GM19023 (cell line): Measurements from ENCODE around the gene NAA60.

Source experiments
- ATAC-seq: cut with Tn5 transposase; IDR thresholded peaks from one replicate; pipeline ENCODE4 v1.9.1; 2021; ENCODE audit warnings: mild to moderate bottlenecking, moderate library complexity; ENCODE audit not compliant: unreplicated experiment

NAA60 gene

GRCh38 chr16:3443108-3444031 is at the start of gene NAA60, which contains the start of gene ZNF597:
NAA60 (plus strand) TSS chr16:3443680; CDS start chr16:3476228, 32,548 bp downstream.
ZNF597 (minus strand) TSS chr16:3443504; CDS start chr16:3443153, 351 bp downstream.
- ATAC-seq, result peak; percentile 91

- ATAC-seq, result no peak
These were observed 43.1 kb upstream of the NAA60 start for GRCh38 chr16:3400446-3400778.

DNA sequence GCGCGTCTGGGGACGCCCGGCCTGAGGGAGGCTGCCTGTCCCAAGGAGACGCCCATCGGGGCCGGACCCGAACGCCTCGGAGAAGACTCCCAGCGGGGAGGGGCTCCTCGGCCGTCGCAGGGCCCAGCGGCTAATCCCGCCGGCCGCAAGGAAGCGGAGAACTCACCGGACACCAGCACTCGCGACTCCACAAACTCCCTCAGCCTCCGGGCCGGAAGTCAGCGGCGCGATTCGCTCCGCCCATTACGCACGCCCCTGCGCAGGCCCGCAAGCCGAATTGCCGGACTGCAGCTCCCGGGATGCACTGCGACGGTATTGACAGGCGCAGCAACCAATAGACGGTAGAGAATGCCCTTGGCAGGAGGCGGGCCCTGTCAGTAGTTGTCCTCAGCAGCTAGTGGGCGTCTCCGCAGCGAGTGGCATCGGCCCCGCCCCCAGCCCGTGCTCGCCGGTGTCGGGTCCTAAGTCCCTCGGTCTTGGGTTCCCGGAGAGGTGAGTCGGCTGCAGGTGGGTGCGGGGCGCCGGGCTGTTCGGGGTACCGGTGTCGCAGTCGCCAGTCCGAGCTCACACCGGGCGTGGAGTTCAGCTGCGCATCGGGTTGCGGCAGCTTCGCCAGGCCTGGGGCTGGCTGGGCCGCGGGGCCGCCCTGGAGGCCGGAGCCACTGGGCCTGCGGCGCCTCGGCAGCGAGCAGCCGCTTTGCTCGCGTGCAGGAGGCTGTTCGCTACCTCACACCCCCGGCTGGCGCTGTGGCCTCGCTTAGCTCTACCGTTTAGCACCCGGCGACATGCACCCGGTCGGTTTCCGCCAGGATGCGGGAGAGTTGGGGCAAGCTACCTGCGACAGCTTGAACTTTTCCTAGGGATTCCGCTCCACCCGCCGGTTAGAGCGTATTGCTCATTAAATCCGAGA is 42.4 kb upstream of the NAA60 start, which contains the start of the genes ZNF174 and ZSCAN32:
Gene ZNF174 (plus strand): TSS at position 437 of the 910 bp plus-strand sequence. CDS start 790 bp downstream, outside the sequence.
Gene ZSCAN32 (minus strand): TSS at position 226 of the 910 bp plus-strand sequence. CDS start 3,447 bp downstream, outside the sequence.
- ATAC-seq, result peak; percentile 96

DNA sequence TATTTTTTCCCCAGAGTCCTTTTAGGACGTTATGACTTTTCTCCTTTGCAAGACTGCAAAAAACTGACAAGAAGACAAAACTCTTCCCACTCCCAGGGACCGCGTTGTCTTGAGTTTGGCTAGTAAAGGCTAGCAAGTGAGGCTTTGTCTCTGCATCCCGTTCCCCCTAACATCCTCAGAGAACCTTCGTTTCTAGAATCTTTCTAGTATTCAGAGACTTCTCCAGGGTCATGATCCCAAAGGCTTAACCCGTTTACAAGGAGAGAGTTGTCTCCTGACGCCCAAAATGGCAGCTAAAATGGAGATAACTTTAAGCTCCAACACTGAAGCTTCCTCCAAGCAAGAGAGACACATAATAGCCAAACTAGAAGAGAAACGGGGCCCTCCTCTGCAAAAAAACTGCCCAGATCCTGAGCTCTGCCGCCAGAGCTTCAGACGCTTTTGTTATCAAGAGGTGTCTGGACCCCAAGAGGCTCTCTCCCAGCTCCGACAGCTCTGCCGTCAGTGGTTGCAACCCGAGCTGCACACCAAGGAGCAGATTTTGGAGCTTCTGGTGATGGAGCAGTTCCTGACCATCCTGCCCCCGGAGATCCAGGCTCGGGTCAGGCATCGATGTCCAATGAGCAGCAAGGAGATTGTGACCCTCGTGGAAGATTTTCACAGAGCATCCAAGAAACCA is 41.6 kb upstream of the NAA60 start:
- no peak for ATAC-seq

DNA sequence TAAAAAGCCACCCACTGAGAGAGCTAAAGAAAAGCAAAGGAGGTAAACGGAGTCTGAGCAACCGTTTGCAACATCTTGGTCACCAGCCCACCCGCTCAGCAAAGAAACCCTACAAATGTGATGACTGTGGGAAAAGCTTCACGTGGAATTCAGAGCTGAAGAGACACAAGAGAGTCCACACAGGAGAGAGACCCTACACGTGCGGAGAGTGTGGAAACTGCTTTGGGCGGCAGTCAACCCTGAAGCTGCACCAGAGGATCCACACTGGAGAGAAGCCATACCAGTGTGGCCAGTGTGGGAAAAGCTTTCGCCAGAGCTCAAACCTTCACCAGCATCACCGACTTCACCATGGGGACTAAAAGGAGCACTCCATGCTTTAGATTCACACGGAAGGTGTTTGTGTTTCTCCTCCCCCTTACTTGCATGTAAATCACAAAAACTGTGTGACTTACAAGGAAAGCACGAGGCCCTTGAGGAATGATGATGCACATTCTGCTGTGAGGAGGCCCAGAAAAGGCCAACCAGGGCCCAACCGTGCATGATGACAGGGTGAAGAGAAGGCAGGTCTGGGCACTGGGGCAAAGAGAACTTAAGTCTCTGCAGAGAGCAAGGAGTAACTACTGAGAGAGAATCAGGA is 34.8 kb upstream of the NAA60 start:
- no peak for ATAC-seq

DNA sequence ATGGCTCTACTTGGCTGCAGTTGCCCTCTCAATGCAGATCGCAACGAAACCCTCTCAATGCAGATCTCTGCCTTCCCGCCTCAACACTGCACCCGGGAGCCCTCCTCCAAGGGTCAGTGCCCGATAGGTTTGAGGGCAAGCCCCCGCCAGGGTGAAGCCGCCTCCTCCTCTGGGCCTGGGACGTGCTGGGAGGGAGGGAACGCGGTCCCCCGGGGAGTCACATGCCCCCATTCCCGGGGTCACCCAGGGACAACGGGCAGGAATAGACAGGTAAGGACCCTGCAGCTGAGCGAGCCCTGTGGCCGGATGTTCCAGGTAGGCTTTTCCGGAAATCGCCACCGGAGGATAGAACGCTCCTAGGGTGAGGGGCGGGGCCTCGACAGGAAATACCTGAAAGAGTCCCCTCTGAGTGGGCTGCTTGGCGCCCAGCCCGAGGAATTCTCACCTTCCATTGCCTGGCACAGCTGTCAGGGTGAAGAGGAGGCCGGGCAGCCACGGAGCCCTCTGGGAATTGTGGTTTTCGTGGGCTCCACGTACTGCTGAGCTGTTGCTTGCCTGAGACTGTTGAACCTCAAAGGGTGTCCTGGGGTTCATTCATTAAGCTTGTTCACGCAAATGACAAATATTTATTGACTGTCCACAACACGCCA is 29.6 kb upstream of the NAA60 start:
- ATAC-seq, result no peak

- no peak for ATAC-seq
These were observed 11.7 kb upstream of the NAA60 start for GRCh38 chr16:3431779-3432219.

GRCh38 chr16:3434373-3434772 is 9.1 kb upstream of the NAA60 start:
- no peak for ATAC-seq

DNA sequence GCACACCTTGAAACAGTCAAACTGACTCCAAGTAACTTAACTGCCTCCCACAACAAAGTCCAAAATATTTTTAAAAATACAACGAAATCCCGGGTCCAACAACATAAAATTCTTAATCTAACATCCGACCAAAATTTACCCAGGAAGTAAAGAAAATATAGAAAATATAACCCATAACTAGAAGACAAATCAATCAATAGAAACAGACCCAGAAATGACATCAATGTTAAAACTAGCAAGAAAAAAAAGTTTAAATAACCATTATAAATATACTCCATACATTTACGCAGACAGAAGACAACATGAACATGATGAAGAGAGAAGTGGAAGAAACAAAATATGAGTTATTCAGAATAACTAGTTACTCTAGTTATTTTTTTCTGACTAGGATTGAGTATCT is 3.8 kb upstream of the NAA60 start:
- ATAC-seq, result no peak

GRCh38 chr16:3444032-3444388 is 530 bp downstream of the NAA60 start:
- ATAC-seq, result peak; percentile 21

- no peak for ATAC-seq
These were observed 10.6 kb downstream of the NAA60 start for GRCh38 chr16:3454093-3454492.

DNA sequence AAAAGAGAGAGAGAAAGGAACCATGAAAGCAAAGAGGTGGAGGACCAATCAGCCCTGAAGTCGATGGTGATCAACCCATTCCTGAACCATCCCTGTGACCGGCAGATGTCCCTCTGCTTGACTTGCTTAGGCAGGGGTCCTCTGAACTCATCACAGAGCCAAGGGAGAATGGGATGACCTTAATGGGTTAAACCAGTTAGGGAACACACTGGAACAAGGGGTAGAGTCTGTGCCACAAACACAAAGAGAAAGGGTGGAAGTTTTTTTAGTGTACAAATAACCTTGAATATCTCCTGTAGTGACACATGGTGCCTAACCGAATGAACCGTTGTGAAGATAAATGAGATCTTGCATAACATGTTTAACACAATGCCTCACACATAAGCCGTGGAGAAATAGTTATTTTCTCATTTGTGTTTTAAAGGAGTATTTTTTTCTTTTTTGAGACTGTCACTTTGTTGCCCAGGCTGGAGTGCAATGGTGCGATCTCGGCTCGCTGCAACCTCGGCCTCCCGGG is 11.2 kb downstream of the NAA60 start:
- no peak for ATAC-seq

DNA sequence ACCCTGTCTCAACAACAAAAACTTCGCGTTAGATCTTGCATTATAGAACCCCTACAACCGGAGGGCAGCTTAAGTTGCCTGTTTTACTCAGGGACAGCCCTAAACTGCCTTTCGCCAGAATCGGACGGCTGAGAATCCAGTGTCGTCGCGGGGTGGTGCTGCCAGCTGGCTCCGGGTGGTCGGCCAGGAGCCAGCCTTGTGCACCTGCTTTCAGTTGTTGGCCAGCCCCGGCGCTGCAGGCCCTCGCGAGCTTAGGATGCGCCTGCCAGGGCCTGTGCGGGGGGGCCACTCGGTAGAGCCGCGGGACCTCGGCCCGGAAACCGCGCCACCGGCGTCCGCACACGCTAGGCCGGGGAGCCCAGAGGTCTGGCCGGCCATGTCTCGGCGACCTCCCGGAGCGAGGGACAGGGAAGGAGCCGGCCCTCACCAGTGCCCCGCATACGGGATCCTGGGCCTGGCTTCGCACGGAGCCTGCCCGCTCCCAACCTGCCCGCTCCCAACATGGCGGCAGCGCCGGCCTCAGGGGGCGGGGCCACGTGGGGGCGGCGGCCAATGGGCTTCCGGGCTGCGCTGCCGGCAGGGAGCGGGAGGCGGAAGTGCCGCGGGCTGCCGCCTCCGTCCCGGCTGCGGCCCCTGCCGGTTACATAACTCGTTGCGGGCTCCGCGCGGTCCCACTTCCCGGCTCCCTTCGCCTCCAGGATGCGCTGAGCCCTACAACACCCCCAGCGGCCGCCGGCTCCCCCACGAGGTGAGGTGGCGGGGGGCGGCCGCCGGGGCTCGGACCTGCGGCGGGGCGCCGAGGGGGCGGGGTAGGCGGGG is 14.2 kb downstream of the NAA60 start:
- ATAC-seq, result peak; percentile 78

DNA sequence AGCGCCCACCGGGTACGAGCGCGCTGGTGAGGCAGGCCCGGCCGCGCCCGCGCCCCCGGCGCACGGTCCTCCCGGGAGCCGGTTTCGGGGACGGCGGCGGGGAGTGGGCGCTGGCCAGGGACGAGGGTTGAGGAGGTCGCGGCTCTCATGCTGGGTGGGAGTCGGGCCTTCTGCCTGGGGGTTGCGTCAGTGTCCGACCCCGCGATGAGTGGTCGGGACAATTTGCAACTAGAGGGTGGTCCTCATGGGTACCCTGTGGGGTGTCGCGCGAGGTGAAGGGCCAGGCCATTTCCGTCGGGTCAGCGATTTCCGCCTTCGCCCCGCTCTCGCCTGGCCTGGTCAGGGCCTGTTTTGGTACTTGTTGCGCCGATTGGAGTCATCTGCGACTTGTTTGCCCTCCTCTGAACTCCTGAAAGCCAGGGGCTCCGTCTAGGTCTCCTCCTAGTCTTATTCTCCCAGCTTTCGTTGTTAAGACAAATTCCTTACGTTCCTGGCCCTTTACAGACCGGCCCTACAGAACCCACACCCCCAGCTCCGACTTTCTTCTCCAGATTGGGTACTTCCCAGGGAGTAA is 14.9 kb downstream of the NAA60 start:
- ATAC-seq, result peak; percentile 7

DNA sequence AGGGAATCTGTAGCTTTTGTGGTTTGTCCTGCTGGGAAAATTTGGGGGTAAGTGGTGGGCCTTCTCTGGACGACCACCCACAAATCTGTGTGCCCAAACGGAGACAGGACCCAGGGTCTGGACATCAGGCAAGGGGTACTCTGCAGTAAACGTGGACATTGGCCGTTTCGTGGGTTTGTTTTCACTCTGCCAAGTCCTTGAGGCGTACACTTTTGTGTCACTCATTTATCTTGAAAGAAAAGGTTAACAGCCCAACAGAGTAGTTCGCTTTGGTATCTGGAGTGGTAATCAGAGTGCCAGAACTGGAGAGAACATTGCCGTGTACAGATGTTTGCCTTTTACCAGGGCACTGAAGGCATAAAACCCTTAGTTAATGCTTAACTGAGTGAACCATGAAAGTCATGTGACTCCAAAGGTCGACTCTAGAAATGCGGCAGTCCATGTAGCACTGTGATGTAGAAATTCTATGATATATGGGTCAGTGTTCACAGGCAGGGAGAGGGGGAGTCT is 15.4 kb downstream of the NAA60 start:
- peak; percentile 34 for ATAC-seq

GRCh38 chr16:3459401-3460090 is 16.1 kb downstream of the NAA60 start:
- no peak for ATAC-seq

GRCh38 chr16:3460121-3460520 is 16.6 kb downstream of the NAA60 start:
- ATAC-seq, result no peak

- no peak for ATAC-seq
These were observed 17.1 kb downstream of the NAA60 start for GRCh38 chr16:3460585-3460984.
